DMS153 treated with DMSO at 0.1 percent for 48 hours (cell line): ENCODE results near the gene WDR45.
"Not testable (repeated sequence)": the region's sequence is repeated elsewhere in the genome, so short reads cannot be mapped to it uniquely, and the experiment has no call there.

Experiments
- DNase-seq: peaks from one replicate; lab custom pipeline; 2025; ENCODE audit not compliant: unreplicated experiment; lab: John Stamatoyannopoulos, UW

WDR45 gene

DNA sequence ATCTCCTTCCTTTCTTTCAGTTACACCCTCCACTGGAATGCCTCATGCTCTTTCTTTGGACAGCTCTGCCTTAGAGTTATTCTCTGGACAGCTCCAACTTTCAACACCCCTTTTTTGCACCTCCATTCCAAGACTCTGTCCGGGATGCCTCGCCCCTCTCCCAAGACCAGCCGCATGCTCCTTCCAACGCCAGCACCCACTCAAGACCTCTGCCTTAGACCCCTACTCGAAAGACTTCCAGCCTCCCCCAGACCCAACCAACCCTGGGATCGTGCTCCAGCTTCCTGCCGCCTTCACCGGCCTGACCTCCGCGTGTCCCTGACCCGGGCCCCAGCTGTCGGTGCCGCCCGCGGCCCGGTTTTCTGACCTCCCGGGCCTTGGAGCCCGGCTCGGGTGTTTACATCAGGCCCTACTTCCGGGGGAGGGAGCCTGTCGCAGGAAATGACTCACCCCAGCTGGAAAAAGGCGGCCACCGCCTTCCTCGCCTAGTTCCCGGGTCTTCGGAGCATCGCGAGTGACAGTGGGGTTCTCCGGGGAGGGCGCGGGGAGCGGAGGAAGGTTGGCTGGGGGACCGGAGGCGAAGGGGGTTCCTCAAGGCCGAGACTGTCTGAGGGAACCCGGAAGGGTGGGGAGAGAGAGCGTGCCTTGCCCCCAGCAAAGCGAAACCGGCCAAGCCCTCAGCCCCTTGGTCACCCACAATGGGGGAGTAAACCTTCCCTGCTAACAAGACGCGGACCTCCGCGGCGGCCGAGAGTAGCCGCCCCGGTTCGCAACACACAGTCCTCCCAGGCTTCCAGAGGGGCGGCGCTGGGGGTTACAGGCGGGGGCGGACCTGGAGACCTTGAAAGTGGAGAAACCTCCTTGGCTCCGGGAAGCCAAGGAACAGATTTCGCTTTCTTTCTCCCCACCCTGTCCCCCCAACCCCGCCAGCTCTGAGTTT is at the start of gene WDR45:
Gene WDR45, minus strand, starts transcription at position 399 of the 940 bp plus-strand sequence. CDS start 1,792 bp downstream, outside the sequence.
- peak; percentile 6 for DNase-seq

DNA sequence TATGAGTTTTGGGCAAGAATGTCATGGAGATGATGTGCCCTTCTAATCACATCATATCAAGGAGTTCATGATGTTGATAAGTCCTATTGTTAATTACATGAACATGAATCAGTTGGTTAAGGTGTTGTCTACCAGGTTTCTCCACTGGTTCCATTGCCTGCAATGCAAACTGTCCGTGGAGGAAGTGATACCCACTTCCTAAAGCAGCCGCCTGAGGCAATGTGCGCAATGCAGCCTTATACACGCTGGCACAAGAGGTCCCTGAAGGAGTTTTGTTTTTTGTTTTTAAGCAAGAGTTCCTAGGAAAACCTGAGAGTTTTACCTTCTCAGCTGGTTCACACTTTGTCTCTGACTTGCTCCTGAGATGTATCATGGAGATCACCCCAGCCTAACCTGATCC is 49.7 kb upstream of the WDR45 start:
- DNase-seq = no peak

DNA sequence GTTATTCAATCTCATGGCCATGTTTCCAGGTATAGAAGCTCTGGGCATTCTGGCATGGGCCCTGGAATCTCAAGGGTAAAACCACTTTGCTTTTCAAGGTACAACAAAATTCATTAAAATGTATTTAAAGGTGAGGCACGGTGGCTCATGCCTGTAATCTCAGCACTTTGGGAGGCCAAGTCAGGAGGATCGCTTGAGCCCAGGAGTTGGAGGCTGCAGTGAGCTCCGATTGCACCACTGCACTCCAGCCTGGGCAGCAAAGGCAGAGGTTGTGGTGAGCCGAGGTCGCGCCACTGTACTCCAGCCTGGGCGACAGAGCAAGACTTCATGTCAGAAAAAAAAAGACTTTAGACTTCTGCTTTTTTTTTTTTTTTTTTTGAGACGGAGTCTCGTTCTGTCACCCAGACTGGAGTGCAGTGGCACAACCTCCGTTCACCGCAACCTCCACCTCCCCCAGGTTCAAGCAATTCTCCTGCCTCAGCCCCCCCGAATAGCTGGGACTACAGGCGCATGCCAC is 48.1 kb upstream of the WDR45 start:
- DNase-seq = not testable (repeated sequence)

GRCh38 chrX:49122499-49122898 is 42.8 kb upstream of the WDR45 start:
- no peak for DNase-seq

DNA sequence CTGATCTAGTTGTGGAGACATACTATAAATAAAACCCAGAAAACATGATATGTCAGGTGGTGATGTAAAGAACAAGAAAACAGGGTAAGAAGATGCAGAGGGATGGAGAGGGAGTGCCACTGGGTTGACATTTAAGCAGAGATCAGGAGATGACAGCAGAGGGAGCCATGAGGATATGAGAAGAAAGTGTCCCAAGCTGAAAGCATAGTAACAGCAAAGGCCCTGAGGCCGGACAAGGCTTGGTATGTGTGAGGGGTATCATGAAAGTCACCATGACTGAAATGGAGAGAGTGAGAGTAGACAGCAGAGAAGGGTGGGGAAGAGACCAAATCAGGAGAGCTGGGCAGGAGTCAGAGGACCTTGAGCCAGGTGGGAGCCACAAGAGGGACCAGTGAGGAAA is 40.4 kb upstream of the WDR45 start:
- no peak for DNase-seq

DNA sequence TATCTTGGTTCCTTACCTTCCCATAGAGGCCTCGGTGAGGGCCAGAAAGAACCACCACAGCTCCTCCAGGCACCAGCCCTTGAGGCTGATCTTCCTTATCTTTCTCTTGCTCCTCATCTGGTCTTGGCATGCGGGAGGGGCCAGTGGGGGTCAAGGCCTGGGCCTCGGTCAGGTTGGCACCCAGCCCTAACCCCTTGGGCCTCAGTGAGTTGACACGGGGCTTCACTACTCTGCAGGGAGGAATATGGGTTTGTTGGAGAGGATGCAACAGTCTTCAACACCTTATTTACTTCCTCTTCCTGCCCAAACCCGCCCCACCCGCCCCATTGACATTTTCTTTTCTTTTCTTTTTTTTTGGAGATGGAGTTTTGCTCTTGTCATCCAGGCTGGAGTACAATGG is 37.9 kb upstream of the WDR45 start:
- DNase-seq = no peak

GRCh38 chrX:49116716-49117115 is 37.0 kb upstream of the WDR45 start:
- no peak for DNase-seq

DNA sequence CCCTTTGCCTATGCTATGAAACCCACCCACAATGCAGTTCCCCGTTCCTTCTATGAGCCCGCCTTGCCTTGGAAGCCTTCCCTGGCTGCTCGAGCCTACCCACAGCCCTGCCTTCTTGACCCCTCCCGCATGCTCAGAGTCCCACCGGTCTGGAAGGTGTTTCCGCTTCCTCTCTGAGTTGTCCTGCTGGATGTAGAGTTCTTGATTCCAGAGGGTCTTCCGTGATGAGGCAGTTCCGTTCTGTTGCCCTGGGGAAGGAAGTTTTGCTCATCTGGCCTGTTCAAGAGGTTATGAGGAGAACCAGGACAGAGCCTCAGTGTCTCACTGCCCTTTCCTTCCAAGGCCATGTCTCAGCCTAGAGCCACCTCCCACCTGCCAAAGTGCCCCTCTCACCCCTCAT is 36.4 kb upstream of the WDR45 start:
- no peak for DNase-seq

DNA sequence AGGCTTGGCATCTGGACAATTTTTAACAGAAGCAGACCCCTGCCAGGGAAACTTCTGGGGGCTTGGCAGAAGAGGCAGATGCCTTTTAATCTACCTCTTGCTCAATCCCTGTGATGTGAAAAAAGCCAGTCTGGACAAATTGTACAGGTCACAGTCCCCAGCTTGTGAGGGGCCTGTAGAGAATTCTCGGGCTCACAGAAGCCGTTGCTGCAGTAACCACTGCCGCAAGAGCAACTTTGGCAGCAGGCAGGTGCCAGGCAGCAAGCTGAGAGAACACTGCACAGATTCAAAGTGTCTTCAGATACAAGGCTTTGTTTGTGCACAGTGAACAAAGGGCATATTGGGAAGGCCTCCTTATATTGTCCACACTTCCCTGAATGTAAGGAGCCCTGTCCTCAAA is 32.1 kb upstream of the WDR45 start:
- DNase-seq = no peak

DNA sequence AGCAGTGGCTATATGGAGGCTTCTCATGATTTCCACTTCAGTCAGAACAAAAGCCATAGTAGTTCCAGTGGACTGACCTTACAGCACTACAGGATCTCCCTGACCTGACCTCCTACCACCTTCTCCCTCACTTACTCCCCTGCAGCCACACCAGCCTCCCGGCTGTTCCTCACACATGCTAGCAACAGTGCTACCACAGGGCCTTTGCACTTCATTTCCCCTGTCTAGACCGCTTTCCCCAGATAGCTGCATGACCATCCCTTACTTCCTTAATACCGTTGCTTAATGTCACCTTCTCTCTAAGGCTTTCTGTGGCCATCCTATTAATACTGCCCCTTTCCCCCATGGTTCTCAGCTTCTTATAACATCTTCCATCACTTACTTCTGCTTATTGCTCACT is 30.7 kb upstream of the WDR45 start:
- no peak for DNase-seq

DNA sequence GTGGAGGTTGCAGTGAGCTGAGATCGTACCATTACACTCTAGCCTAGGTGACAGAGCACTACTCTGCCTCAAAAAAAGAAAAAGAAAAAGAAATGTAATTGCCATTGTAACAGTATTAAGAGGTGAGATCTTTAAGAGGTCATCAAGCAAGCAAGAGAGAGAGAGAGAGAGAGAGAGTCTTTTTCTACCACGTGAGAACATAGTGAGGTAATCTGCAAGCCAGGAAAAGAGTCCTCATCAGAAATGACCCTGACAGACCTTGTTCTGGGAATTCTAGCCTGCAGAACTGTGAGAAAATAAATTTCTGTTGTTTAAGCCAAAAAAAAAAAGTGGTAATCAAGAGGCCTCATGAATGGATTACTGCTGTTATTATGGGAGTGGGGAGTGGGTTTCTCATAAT is 29.0 kb upstream of the WDR45 start:
- no peak for DNase-seq

- no peak for DNase-seq
These were observed 27.2 kb upstream of the WDR45 start for GRCh38 chrX:49106930-49107329.

DNA sequence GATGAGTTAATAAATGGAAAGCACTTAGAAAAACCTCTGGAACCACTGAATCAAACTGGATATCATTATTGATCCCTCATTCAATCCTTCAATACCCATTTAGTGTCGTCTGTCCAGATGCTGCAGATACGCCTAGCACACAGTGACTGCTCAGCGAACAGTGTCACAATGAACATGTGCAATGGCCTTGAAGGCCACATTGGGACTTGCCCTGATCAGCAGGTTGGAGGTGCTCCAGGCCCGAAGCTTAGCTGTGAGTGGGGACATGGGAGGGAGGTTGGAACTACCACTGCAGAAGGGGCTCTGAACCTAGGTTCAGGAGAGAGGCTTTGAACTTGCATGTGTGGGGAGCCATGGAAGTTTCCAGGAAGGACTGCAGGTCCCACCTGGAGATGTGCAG is 26.6 kb upstream of the WDR45 start:
- DNase-seq = no peak

DNA sequence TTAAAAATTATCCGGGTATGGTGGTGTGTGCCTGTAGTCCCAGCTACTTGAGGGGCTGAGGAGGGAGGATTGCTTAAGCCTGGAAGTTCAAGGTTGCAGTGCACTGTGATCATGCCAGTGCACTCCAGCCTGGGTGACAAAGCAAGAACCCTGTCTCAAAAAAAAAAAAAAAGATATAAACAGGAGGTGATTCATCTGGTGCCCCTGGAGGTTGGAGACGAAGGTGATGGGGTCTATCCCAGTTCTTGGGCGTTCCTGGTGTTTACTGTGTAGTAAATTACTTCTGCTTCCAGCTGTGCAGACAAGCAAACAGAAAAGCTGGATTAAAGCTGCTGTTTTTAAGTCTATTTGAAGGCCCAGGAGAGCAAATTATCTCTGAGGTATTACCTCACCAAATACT is 23.9 kb upstream of the WDR45 start:
- no peak for DNase-seq

DNA sequence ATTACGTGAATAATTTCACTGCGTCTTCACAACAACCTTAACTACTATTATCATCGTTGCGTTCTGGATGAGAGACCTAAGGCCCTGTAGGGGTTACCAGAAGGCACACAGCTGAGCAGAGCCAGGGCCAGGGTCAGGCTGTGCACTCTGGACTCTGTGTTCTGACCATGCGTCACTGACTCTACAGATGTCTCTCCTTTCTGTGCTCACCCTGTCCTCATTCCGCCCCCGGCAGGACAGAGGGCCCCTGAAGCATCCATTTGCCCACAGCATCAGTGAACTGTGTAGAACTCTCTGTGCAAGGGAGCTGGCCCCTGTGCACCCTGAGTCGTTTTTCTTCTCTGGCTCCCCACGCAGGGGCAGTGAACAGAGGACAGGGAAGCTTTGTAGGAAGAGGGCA is 22.5 kb upstream of the WDR45 start:
- no peak for DNase-seq

GRCh38 chrX:49101629-49101984 is 21.9 kb upstream of the WDR45 start:
- DNase-seq = no peak

DNA sequence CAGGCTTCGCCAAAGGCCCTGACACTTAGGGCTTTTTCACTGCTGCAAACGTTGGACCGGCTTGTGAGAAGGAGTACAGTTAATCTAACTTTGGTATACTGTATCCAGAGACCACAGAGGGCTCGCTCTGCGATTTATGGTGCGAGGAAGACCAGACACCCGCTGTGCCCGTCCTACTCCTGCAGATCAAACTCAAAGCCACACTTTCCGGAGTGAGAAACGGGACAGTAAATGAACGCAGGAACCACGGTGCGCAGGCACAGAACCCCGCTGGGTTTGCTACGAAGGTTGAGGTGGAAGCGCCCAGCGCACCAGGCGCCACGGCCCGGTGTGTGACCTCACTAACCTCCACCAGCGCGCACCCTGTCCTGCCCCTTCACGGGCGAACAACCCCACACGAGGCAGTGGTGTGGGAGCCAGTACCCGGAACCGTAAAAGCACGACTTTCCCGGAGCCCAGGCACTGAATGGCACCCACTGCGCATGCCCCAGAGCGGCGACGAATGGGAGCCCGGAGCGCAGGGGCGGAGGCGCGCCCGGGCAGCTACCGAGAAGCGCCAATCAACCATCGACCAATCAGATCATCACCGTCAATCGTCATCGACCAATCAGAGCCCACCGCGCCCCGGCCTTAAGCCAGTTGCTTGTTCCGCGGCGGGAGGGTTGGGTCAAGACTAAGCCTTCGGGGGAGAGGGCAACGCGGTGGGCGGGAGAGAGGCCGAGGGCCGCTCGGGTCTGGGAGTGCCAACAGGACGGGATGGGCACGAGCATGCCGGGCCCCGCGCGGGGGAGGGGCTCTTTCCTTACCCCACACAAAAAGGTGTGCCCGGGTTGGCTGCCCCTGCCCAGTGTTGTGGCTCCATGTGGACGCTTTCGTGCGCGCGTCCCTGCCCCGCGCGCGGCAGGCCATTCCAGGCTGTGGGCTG is 21.3 kb upstream of the WDR45 start:
- DNase-seq = peak; percentile 79

- DNase-seq = no peak
These were observed 16.7 kb upstream of the WDR45 start for GRCh38 chrX:49096419-49096818.

GRCh38 chrX:49089553-49089952 is 9.9 kb upstream of the WDR45 start:
- DNase-seq = no peak

DNA sequence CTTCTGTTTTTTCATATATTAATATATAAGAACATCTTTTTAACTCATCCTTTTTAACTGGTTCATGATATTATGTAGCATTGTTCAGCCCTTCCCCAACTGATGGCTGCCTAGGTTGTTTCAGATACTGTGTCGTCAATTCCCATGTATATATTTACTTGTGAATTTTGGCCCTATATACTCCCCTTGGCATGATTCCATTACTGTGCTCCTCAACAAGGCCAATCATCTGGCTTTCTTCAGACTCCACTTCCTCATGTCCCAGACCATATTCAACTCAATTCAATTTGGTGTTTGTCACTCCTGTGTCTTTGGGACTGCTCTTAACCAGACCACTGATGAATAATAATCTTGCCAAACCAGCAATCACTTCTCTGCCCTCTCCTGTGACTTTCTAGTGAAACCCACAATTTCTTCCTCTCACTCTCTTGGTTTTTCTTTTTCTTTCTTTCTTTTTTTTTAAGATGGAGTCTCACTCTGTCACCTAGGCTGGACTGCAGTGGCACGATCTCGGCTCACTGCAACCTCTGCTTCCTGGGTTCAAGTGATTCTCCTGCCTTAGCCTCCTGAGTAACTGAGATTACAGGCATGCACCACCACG is 2.7 kb upstream of the WDR45 start:
- DNase-seq = no peak

DNA sequence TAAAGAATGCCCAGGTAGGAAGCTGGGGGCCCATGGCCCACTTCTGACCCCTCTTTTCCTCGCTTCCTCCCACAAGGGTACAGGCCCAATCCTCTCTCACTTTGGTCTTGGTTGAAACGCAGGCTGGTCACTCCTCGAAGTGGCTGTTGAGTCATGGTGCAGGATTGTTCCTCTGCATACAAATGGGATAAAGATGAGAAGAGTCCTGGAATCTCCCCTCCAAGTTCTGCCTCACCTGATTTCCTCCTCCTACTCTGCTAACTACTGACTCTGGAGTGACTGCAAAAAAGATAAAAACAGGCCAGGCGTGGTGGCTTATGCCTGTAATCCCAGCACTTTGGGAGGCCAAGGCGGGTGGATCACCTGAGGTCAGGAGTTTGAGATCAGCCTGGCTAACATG is 1.7 kb downstream of the WDR45 start:
- no peak for DNase-seq
